GM20431 (cell line): ENCODE results near the gene SLC19A1.

Experiments
- in situ Hi-C: fragments of 300-500 bp; cut with MseI, MboI; formaldehyde crosslinking; loops from one replicate; pipeline ENCODE4 v1.15.0; 2020; ENCODE audit warnings: low sequenced_read_pairs; ENCODE audit not compliant: unreplicated experiment

SLC19A1 gene

GRCh38 chr21:45559216-45560105 is 17.2 kb upstream of the SLC19A1 start:
- in situ Hi-C loops: no loop called here

GRCh38 chr21:45558044-45558721 is 15.9 kb upstream of the SLC19A1 start:
- in situ Hi-C loops: no loop called here

- in situ Hi-C loops: no loop called here
Measured at GRCh38 chr21:45557616-45558043, 15.4 kb upstream of the SLC19A1 start.

GRCh38 chr21:45556645-45557615 is 14.7 kb upstream of the SLC19A1 start:
- in situ Hi-C loops: no loop called here

GRCh38 chr21:45556302-45556644 is 14.0 kb upstream of the SLC19A1 start:
- in situ Hi-C loops: no loop called here

GRCh38 chr21:45555557-45556301 is 13.5 kb upstream of the SLC19A1 start:
- in situ Hi-C loops: no loop called here

GRCh38 chr21:45555251-45555556 is 13.0 kb upstream of the SLC19A1 start:
- in situ Hi-C loops: no loop called here

GRCh38 chr21:45554477-45555175 is 12.4 kb upstream of the SLC19A1 start:
- in situ Hi-C loops: no loop called here

- in situ Hi-C loops: no loop called here
Measured at GRCh38 chr21:45552696-45553391, 10.6 kb upstream of the SLC19A1 start.

GRCh38 chr21:45551783-45552695 is 9.8 kb upstream of the SLC19A1 start:
- in situ Hi-C loops: no loop called here

- in situ Hi-C loops: no loop called here
Measured at GRCh38 chr21:45551316-45551715, 9.1 kb upstream of the SLC19A1 start.

GRCh38 chr21:45550522-45551210 is 8.4 kb upstream of the SLC19A1 start:
- in situ Hi-C loops: no loop called here

GRCh38 chr21:45549626-45550463 is 7.6 kb upstream of the SLC19A1 start:
- in situ Hi-C loops: no loop called here

GRCh38 chr21:45548711-45549491 is 6.7 kb upstream of the SLC19A1 start:
- in situ Hi-C loops: no loop called here

GRCh38 chr21:45547545-45547900 is 5.3 kb upstream of the SLC19A1 start:
- in situ Hi-C loops: no loop called here
